Brain microvascular endothelial cell (primary cell): Measurements from ENCODE around the gene GLS2.

ENCODE experiments used
- DNase-seq: peaks from one replicate; pipeline ENCODE4 v3.0.0-alpha.2; 2020
- H3K27ac ChIP-seq: fragments of 250-450 bp; sonication (Bioruptor Pico); 2 replicates; pipeline ENCODE4 v1.5.1; 2020; ENCODE audit warnings: mild to moderate bottlenecking, moderate library complexity
- H3K27me3 ChIP-seq: fragments of 250-450 bp; sonication (Bioruptor Pico); replicated peaks from 2 replicates; pipeline ENCODE4 v1.5.1; 2020; ENCODE audit warnings: mild to moderate bottlenecking
- H3K36me3 ChIP-seq: fragments of 250-450 bp; sonication (Bioruptor Pico); replicated peaks from 2 replicates; pipeline ENCODE4 v1.5.1; 2020; ENCODE audit warnings: mild to moderate bottlenecking
- H3K4me3 ChIP-seq: 2 replicates; pipeline ENCODE4 v1.5.1; 2011; ENCODE audit warnings: low read depth, mild to moderate bottlenecking, control low read depth, low read length, moderate library complexity
- in situ Hi-C: cut with HindIII; loops from 2 replicates; pipeline ENCODE4 v1.10.0; 2017; ENCODE audit warnings: low sequenced_read_pairs, low pct_ligation_motif_present
- TF ChIP-seq, protein P1 (sequence below): IDR thresholded peaks from 2 replicates; pipeline ENCODE4 v1.5.1; 2011; ENCODE audit warnings: low read depth, mild to moderate bottlenecking, moderate library complexity, low read length, control low read depth, inconsistent platforms; ENCODE audit errors: missing control alignments

GLS2 gene

GRCh38 chr12:56488041-56488955 is at the start of gene GLS2:
Gene GLS2, minus strand, starts transcription at chr12:56488161. Its CDS starts 43 bp downstream, at chr12:56488118.
- DNase-seq: peak; percentile 75
- TF ChIP-seq, protein P1, sequence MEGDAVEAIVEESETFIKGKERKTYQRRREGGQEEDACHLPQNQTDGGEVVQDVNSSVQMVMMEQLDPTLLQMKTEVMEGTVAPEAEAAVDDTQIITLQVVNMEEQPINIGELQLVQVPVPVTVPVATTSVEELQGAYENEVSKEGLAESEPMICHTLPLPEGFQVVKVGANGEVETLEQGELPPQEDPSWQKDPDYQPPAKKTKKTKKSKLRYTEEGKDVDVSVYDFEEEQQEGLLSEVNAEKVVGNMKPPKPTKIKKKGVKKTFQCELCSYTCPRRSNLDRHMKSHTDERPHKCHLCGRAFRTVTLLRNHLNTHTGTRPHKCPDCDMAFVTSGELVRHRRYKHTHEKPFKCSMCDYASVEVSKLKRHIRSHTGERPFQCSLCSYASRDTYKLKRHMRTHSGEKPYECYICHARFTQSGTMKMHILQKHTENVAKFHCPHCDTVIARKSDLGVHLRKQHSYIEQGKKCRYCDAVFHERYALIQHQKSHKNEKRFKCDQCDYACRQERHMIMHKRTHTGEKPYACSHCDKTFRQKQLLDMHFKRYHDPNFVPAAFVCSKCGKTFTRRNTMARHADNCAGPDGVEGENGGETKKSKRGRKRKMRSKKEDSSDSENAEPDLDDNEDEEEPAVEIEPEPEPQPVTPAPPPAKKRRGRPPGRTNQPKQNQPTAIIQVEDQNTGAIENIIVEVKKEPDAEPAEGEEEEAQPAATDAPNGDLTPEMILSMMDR: no peak
- Histone ChIP-seq H3K4me3 (peak within 1 kb of the TSS; percentile 46), H3K36me3 (no peaks in the 10 kb centered on the region), H3K27ac (no peak within 1 kb of the TSS), H3K27me3 (peaks cover 23% of the 10 kb centered on the region)
- in situ Hi-C loops: no loop called here

DNA sequence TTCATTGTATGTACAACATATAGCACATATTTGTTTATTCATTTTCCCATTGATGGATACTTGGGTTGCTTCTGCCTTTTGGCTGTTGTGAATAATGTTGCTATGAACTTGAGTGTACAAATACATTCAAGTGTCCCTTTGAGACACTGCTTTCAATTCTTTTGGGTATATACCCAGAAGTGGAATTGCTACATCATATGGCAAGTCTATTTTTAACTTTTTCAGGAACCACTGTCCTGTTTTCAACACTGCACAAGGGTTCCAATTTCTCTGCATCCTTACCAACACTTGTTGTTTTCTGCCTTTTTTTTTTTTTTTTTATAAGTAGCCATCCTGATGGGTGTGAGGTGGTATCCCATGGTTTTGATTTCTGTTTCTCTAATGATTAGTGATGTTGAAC is 49.6 kb upstream of the GLS2 start:
- no peaks in the 10 kb centered on the region for H3K36me3 ChIP-seq
- H3K4me3 ChIP-seq: no peak overlapping the region
- H3K27ac ChIP-seq: no peak overlapping the region
- TF ChIP-seq, protein P1: no peak
- no peaks in the 10 kb centered on the region for H3K27me3 ChIP-seq
- in situ Hi-C loops: no loop called here
- no peak for DNase-seq

GRCh38 chr12:56530390-56531055 is 42.6 kb upstream of the GLS2 start:
- in situ Hi-C loops: no loop called here
- DNase-seq: no peak
- Histone ChIP-seq H3K27me3 (no peaks in the 10 kb centered on the region), H3K27ac (no peak overlapping the region), H3K4me3 (no peak overlapping the region), H3K36me3 (no peaks in the 10 kb centered on the region)
- TF ChIP-seq, protein P1: no peak

DNA sequence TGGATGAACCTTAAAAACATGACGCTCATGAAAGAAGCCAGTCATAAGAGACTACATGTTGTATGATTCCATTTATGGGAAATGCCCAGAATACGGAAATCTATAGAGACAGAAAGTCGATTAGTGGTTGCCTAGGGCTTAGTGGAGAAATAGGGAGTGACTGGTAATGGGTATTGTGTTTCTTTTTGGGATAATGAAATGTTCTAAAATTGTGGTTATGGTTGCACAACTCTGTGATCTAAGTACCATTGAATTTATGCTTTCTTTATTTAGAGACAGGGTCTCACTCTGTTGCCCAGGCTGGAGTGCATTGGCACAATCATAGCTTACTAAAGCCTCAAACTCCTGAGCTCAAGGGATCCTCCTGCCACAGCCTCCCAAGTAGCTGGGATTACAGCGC is 41.7 kb upstream of the GLS2 start:
- Histone ChIP-seq H3K27me3 (no peaks in the 10 kb centered on the region), H3K4me3 (no peak overlapping the region), H3K27ac (no peak overlapping the region), H3K36me3 (no peaks in the 10 kb centered on the region)
- DNase-seq: no peak
- in situ Hi-C loops: no loop called here
- TF ChIP-seq, protein P1: no peak

DNA sequence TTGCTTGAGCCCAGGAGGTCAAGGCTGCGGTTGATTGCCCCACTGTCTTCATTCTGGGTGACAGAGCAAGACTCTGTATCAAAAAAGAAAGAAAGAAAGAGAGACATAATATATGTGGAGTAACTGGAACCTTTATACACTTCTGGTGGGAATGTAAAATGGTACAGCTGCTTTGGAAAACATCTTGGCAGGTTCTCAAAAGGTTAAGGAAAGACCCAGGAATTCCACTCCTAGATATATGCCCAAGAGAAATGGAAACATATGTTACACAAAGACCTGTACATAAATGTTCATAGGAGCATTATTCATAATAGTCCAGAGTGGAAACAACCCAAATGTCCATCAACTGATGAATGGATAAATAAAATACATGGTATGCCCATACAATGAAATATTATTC is 40.9 kb upstream of the GLS2 start:
- no peaks in the 10 kb centered on the region for H3K27me3 ChIP-seq
- no peaks in the 10 kb centered on the region for H3K36me3 ChIP-seq
- no peak overlapping the region for H3K27ac ChIP-seq

More for the DNA sequence above, 40.9 kb upstream of the GLS2 start:
- in situ Hi-C loops: no loop called here
- no peak overlapping the region for H3K4me3 ChIP-seq
- DNase-seq: no peak
- TF ChIP-seq, protein P1: no peak
